Muscle layer of colon (tissue), 2 donors: ENCODE data around the gene TNRC6A.
A peak's percentile ranks its signal among the peaks of the same experiment; 100 is the strongest.

Source experiments
- H3K27ac ChIP-seq: one replicate; pipeline ENCODE4 v1.7.0; 2013; ENCODE audit warnings: low read depth, mild to moderate bottlenecking, low read length, moderate library complexity
- H3K27me3 ChIP-seq, 2 donors: one replicate each; pipeline ENCODE4 v1.7.0; 2013; ENCODE audit warnings: low read length in 2 of 2, mild to moderate bottlenecking in 2 of 2; ENCODE audit not compliant: insufficient read depth in 2 of 2, control insufficient read depth in 1 of 2
- H3K36me3 ChIP-seq: one replicate; pipeline ENCODE4 v1.7.0; 2013; ENCODE audit warnings: mild to moderate bottlenecking, low read length; ENCODE audit not compliant: insufficient read depth
- H3K4me1 ChIP-seq: one replicate; pipeline ENCODE4 v1.7.0; 2013; ENCODE audit warnings: mild to moderate bottlenecking, low read length; ENCODE audit not compliant: insufficient read depth
- H3K4me3 ChIP-seq, 2 donors: one replicate each; pipeline ENCODE4 v1.7.0; 2013; ENCODE audit warnings: low read length in 2 of 2, low read depth in 1 of 2, mild to moderate bottlenecking in 1 of 2, moderate library complexity in 1 of 2
- H3K9ac ChIP-seq: one replicate; pipeline ENCODE4 v1.7.0; 2013; ENCODE audit warnings: low read length
- H3K9me3 ChIP-seq: one replicate; pipeline ENCODE4 v1.7.0; 2013; ENCODE audit warnings: mild to moderate bottlenecking, low read length
- donor health status: abdominal sarcoma.
- donor health status: Adenocarcinoma of cecum.

Gene TNRC6A

GRCh38 chr16:24761526-24761925 is 32.1 kb downstream of the TNRC6A start:
- no peaks in the 10 kb centered on the region for H3K27me3 ChIP-seq
- no peak overlapping the region for H3K4me3 ChIP-seq
- H3K27ac ChIP-seq = no peak overlapping the region
- H3K36me3 ChIP-seq = peaks cover 16% of the 10 kb centered on the region
- no peaks in the 10 kb centered on the region for H3K9me3 ChIP-seq
- H3K9ac ChIP-seq = no peak overlapping the region
- peaks cover 35% of the 10 kb centered on the region for H3K4me1 ChIP-seq

- H3K27me3 ChIP-seq = no peaks in the 10 kb centered on the region
- H3K27ac ChIP-seq = no peak overlapping the region
- H3K9ac ChIP-seq = no peak overlapping the region
- peaks cover 38% of the 10 kb centered on the region for H3K4me1 ChIP-seq
- H3K9me3 ChIP-seq = no peaks in the 10 kb centered on the region
- no peak overlapping the region for H3K4me3 ChIP-seq
- no peaks in the 10 kb centered on the region for H3K36me3 ChIP-seq
Measured at GRCh38 chr16:24764916-24765315, 35.5 kb downstream of the TNRC6A start.

GRCh38 chr16:24766057-24766456 is 36.6 kb downstream of the TNRC6A start:
- Histone ChIP-seq H3K9me3 (no peaks in the 10 kb centered on the region), H3K27ac (no peak overlapping the region), H3K36me3 (no peaks in the 10 kb centered on the region), H3K4me1 (peaks cover 38% of the 10 kb centered on the region), H3K4me3 (no peak overlapping the region), H3K9ac (no peak overlapping the region), H3K27me3 (no peaks in the 10 kb centered on the region)

GRCh38 chr16:24769806-24770205 is 40.4 kb downstream of the TNRC6A start:
- H3K36me3 ChIP-seq = no peaks in the 10 kb centered on the region
- H3K9me3 ChIP-seq = no peaks in the 10 kb centered on the region
- no peak overlapping the region for H3K27ac ChIP-seq
- no peak overlapping the region for H3K4me3 ChIP-seq
- no peaks in the 10 kb centered on the region for H3K27me3 ChIP-seq
- no peak overlapping the region for H3K9ac ChIP-seq
- H3K4me1 ChIP-seq = peaks cover 22% of the 10 kb centered on the region

GRCh38 chr16:24771132-24771778 is 41.8 kb downstream of the TNRC6A start:
- no peaks in the 10 kb centered on the region for H3K27me3 ChIP-seq
- H3K9ac ChIP-seq = no peak overlapping the region
- H3K4me3 ChIP-seq = no peak overlapping the region
- no peak overlapping the region for H3K27ac ChIP-seq
- H3K9me3 ChIP-seq = no peaks in the 10 kb centered on the region
- H3K4me1 ChIP-seq = peaks cover 31% of the 10 kb centered on the region
- H3K36me3 ChIP-seq = no peaks in the 10 kb centered on the region

- H3K4me3 ChIP-seq = no peak overlapping the region
- H3K27ac ChIP-seq = no peak overlapping the region
- H3K36me3 ChIP-seq = no peaks in the 10 kb centered on the region
- H3K9ac ChIP-seq = no peak overlapping the region
- H3K9me3 ChIP-seq = no peaks in the 10 kb centered on the region
- H3K27me3 ChIP-seq = no peaks in the 10 kb centered on the region
- peaks cover 36% of the 10 kb centered on the region for H3K4me1 ChIP-seq
Measured at GRCh38 chr16:24771779-24772157, 42.3 kb downstream of the TNRC6A start.

GRCh38 chr16:24773771-24774427 is 44.4 kb downstream of the TNRC6A start:
- Histone ChIP-seq H3K4me3 (no peak overlapping the region), H3K27me3 (no peaks in the 10 kb centered on the region), H3K9me3 (no peaks in the 10 kb centered on the region), H3K9ac (no peak overlapping the region), H3K36me3 (peaks cover 19% of the 10 kb centered on the region), H3K4me1 (peaks cover 57% of the 10 kb centered on the region), H3K27ac (no peak overlapping the region)

GRCh38 chr16:24774510-24774909 is 45.1 kb downstream of the TNRC6A start:
- H3K27ac ChIP-seq = no peak overlapping the region
- H3K4me1 ChIP-seq = peaks cover 59% of the 10 kb centered on the region
- H3K4me3 ChIP-seq = no peak overlapping the region

GRCh38 chr16:24775455-24775854 is 46.0 kb downstream of the TNRC6A start:
- H3K4me1 ChIP-seq = peaks cover 63% of the 10 kb centered on the region
- peaks cover 29% of the 10 kb centered on the region for H3K36me3 ChIP-seq
- H3K4me3 ChIP-seq = no peak overlapping the region
- no peak overlapping the region for H3K27ac ChIP-seq
- no peak overlapping the region for H3K9ac ChIP-seq
- no peaks in the 10 kb centered on the region for H3K27me3 ChIP-seq
- no peaks in the 10 kb centered on the region for H3K9me3 ChIP-seq

More at GRCh38 chr16:24774510-24774909, 45.1 kb downstream of the TNRC6A start:
- Histone ChIP-seq H3K9ac (no peak overlapping the region), H3K9me3 (no peaks in the 10 kb centered on the region), H3K27me3 (no peaks in the 10 kb centered on the region), H3K36me3 (peaks cover 21% of the 10 kb centered on the region)

- Histone ChIP-seq H3K9ac (no peak overlapping the region), H3K27me3 (no peaks in the 10 kb centered on the region), H3K36me3 (peaks cover 39% of the 10 kb centered on the region), H3K4me3 (no peak overlapping the region), H3K4me1 (peaks cover 57% of the 10 kb centered on the region), H3K27ac (peak overlapping the region; percentile 69), H3K9me3 (no peaks in the 10 kb centered on the region)
Measured at GRCh38 chr16:24776501-24777220, 47.2 kb downstream of the TNRC6A start.

GRCh38 chr16:24778671-24779070 is 49.2 kb downstream of the TNRC6A start:
- H3K9me3 ChIP-seq = no peaks in the 10 kb centered on the region
- no peaks in the 10 kb centered on the region for H3K27me3 ChIP-seq
- peaks cover 48% of the 10 kb centered on the region for H3K4me1 ChIP-seq
- H3K9ac ChIP-seq = no peak overlapping the region
- H3K36me3 ChIP-seq = peaks cover 52% of the 10 kb centered on the region
- no peak overlapping the region for H3K27ac ChIP-seq
- H3K4me3 ChIP-seq = no peak overlapping the region
